ENCODE data around the gene COG5. TPM values are rescaled to one million over a fixed set of nuclear protein-coding genes. Genes with fewer than 3 reads are reported as not detected.

Gene COG5
- total and polyA plus RNA-seq, 9 of the 15 experiments (the other 6 are each of a cell fraction or from before 2014, with no cell fraction given), result 15.3 to 75.1 (median 56.4) TPM

DNA sequence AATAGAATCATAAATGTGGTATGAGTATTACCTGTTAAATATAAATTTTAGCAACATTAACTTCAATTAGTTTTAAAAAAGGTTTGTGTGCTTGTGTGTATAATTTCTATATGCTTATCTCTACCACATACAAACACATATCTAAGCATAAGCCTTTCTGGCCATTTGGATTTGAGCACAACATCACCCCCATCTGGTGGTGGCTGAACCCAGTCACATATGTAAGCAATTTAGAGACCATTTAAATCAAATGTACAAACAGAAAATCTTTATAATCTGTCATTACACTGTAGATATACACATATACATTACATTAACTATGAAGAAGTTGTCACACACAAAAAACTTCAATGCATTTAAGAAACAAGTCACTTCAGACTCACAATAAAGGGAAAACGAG is 62.1 kb downstream of the COG5 start (continued):
- TF ChIP-seq SMAD1 (IDR thresholded peaks at IDR 0.05; ENCODE audit: low read depth, low read length, partially characterized antibody) (no peak), POLR2H (tag; IDR thresholded peaks at IDR 0.05; ENCODE audit: low read depth) (0 out of 2 replicates have a peak, but pooled peaks have one; percentile 30), YY1 (IDR thresholded peaks at IDR 0.05; ENCODE audit: borderline replicate concordance in 1 of 3, control insufficient read depth in 1 of 3, extremely low read depth in 1 of 3, insufficient read depth in 3 of 3, insufficient read length in 1 of 3, insufficient replicate concordance in 2 of 3, low read depth in 1 of 3, low read length in 2 of 3) (no peak), NBN (IDR thresholded peaks at IDR 0.05; ENCODE audit: low read depth) (no peak), ETS2 (tag; IDR thresholded peaks at IDR 0.05; ENCODE audit: borderline replicate concordance, poor library complexity, severe bottlenecking) (no peak), EWSR1 (IDR thresholded peaks at IDR 0.05; ENCODE audit: borderline replicate concordance, low read depth, partially characterized antibody) (no peak), CREM (IDR thresholded peaks at IDR 0.05; ENCODE audit: low read depth) (0 out of 2 replicates have a peak, but pooled peaks have one; percentile 16), DACH1 (IDR thresholded peaks at IDR 0.05; ENCODE audit: partially characterized antibody) (no peak), ZNF174 (CRISPR knock-in tag; IDR thresholded peaks at IDR 0.05) (no peak), MEF2A (IDR thresholded peaks at IDR 0.05; ENCODE audit: control insufficient read depth, low read depth, low read length) (no peak), OTX1 (CRISPR knock-in tag; IDR thresholded peaks at IDR 0.05) (no peak)
- TF ChIP-seq, protein P1, sequence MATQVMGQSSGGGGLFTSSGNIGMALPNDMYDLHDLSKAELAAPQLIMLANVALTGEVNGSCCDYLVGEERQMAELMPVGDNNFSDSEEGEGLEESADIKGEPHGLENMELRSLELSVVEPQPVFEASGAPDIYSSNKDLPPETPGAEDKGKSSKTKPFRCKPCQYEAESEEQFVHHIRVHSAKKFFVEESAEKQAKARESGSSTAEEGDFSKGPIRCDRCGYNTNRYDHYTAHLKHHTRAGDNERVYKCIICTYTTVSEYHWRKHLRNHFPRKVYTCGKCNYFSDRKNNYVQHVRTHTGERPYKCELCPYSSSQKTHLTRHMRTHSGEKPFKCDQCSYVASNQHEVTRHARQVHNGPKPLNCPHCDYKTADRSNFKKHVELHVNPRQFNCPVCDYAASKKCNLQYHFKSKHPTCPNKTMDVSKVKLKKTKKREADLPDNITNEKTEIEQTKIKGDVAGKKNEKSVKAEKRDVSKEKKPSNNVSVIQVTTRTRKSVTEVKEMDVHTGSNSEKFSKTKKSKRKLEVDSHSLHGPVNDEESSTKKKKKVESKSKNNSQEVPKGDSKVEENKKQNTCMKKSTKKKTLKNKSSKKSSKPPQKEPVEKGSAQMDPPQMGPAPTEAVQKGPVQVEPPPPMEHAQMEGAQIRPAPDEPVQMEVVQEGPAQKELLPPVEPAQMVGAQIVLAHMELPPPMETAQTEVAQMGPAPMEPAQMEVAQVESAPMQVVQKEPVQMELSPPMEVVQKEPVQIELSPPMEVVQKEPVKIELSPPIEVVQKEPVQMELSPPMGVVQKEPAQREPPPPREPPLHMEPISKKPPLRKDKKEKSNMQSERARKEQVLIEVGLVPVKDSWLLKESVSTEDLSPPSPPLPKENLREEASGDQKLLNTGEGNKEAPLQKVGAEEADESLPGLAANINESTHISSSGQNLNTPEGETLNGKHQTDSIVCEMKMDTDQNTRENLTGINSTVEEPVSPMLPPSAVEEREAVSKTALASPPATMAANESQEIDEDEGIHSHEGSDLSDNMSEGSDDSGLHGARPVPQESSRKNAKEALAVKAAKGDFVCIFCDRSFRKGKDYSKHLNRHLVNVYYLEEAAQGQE (IDR thresholded peaks at IDR 0.05; ENCODE audit: borderline replicate concordance), result peak; percentile 86
- TF ChIP-seq, protein P1 (CRISPR knock-in tag; IDR thresholded peaks at IDR 0.05; ENCODE audit: low read depth), result no peak
- TF ChIP-seq, protein P2, sequence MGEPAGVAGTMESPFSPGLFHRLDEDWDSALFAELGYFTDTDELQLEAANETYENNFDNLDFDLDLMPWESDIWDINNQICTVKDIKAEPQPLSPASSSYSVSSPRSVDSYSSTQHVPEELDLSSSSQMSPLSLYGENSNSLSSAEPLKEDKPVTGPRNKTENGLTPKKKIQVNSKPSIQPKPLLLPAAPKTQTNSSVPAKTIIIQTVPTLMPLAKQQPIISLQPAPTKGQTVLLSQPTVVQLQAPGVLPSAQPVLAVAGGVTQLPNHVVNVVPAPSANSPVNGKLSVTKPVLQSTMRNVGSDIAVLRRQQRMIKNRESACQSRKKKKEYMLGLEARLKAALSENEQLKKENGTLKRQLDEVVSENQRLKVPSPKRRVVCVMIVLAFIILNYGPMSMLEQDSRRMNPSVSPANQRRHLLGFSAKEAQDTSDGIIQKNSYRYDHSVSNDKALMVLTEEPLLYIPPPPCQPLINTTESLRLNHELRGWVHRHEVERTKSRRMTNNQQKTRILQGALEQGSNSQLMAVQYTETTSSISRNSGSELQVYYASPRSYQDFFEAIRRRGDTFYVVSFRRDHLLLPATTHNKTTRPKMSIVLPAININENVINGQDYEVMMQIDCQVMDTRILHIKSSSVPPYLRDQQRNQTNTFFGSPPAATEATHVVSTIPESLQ (CRISPR knock-in tag; IDR thresholded peaks at IDR 0.05), result no peak
- TF ChIP-seq, protein P3, sequence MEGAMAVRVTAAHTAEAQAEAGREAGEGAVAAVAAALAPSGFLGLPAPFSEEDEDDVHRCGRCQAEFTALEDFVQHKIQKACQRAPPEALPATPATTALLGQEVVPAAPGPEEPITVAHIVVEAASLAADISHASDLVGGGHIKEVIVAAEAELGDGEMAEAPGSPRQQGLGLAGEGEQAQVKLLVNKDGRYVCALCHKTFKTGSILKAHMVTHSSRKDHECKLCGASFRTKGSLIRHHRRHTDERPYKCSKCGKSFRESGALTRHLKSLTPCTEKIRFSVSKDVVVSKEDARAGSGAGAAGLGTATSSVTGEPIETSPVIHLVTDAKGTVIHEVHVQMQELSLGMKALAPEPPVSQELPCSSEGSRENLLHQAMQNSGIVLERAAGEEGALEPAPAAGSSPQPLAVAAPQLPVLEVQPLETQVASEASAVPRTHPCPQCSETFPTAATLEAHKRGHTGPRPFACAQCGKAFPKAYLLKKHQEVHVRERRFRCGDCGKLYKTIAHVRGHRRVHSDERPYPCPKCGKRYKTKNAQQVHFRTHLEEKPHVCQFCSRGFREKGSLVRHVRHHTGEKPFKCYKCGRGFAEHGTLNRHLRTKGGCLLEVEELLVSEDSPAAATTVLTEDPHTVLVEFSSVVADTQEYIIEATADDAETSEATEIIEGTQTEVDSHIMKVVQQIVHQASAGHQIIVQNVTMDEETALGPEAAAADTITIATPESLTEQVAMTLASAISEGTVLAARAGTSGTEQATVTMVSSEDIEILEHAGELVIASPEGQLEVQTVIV (CRISPR knock-in tag; IDR thresholded peaks at IDR 0.05; ENCODE audit: borderline replicate concordance), result no peak
